ENCODE data around the gene CAPN12. TPM values are rescaled to one million over a fixed set of nuclear protein-coding genes. Genes with fewer than 3 reads are reported as not detected.

The CAPN12 gene
- polyA plus RNA-seq, 1 experiment: 0.75 TPM

- H3K36me3 ChIP-seq (ENCODE audit: control insufficient read depth, insufficient read depth, low read length): peaks cover 5% of the 10 kb centered on the region
- DNase-seq (ENCODE audit: low read depth): no peak
- CTCF ChIA-PET: interaction anchor here (0.8 to 1.9 kb wide), 6 partner anchors 8 to 56 kb away, joined by 3 to 7 read pairs (median 4); no protein-coding TSS in a partner anchor
- no peak for TF ChIP-seq CTCF (IDR thresholded peaks at IDR 0.05; ENCODE audit: insufficient read depth, low read depth, low read length)
- H3K27me3 ChIP-seq (ENCODE audit: control insufficient read depth, insufficient read depth, low read length): no peaks in the 10 kb centered on the region
- no peak overlapping the region for H3K4me3 ChIP-seq (ENCODE audit: low read depth, low read length)
- POLR2A ChIA-PET: interaction anchor here (0.5 to 0.6 kb wide), 2 partner anchors 11 to 23 kb away, joined by 5 to 17 read pairs; no protein-coding TSS in a partner anchor
These were observed 53.4 kb downstream of the CAPN12 start for GRCh38 chr19:38690832-38691231.

- CTCF ChIA-PET: interaction anchor here (1.2 to 1.9 kb wide), 3 partner anchors 8 to 55 kb away, joined by 4 to 7 read pairs (median 4); no protein-coding TSS in a partner anchor
- DNase-seq (ENCODE audit: low read depth): no peak
- Histone ChIP-seq H3K27me3 (ENCODE audit: control insufficient read depth, insufficient read depth, low read length) (no peaks in the 10 kb centered on the region), H3K4me3 (ENCODE audit: low read depth, low read length) (no peak overlapping the region), H3K36me3 (ENCODE audit: control insufficient read depth, insufficient read depth, low read length) (peaks cover 8% of the 10 kb centered on the region)
- POLR2A ChIA-PET: interaction anchor here (0.5 kb wide), 1 partner anchor 10 kb away, joined by 5 read pairs; no protein-coding TSS in a partner anchor
- TF ChIP-seq CTCF (IDR thresholded peaks at IDR 0.05; ENCODE audit: insufficient read depth, low read depth, low read length): no peak
These were observed 54.1 kb downstream of the CAPN12 start for GRCh38 chr19:38690146-38690545.

- no peak for DNase-seq (ENCODE audit: low read depth)
- H3K27me3 ChIP-seq (ENCODE audit: control insufficient read depth, insufficient read depth, low read length): no peaks in the 10 kb centered on the region
- ChIA-PET POLR2A (no interaction called here), CTCF (interaction anchor here (0.6 kb wide), 1 partner anchor 54 kb away, joined by 3 read pairs; no protein-coding TSS in a partner anchor)
- peaks cover 8% of the 10 kb centered on the region for H3K36me3 ChIP-seq (ENCODE audit: control insufficient read depth, insufficient read depth, low read length)
- H3K4me3 ChIP-seq (ENCODE audit: low read depth, low read length): no peak overlapping the region
- TF ChIP-seq CTCF (IDR thresholded peaks at IDR 0.05; ENCODE audit: insufficient read depth, low read depth, low read length): no peak
These were observed 56.4 kb downstream of the CAPN12 start for GRCh38 chr19:38687837-38688378.

GRCh38 chr19:38686530-38686888 is 57.8 kb downstream of the CAPN12 start:
- Histone ChIP-seq H3K36me3 (ENCODE audit: control insufficient read depth, insufficient read depth, low read length) (peaks cover 8% of the 10 kb centered on the region), H3K4me3 (ENCODE audit: low read depth, low read length) (no peak overlapping the region), H3K27me3 (ENCODE audit: control insufficient read depth, insufficient read depth, low read length) (no peaks in the 10 kb centered on the region)
- TF ChIP-seq CTCF (IDR thresholded peaks at IDR 0.05; ENCODE audit: insufficient read depth, low read depth, low read length): no peak
- no peak for DNase-seq (ENCODE audit: low read depth)
- CTCF ChIA-PET: interaction anchor here (1.0 to 1.2 kb wide), 3 partner anchors 16 to 28 kb away, joined by 3 to 5 read pairs (median 3); no protein-coding TSS in a partner anchor
- POLR2A ChIA-PET: no interaction called here

- ChIA-PET POLR2A (no interaction called here), CTCF (interaction anchor here (1.0 to 1.2 kb wide), 4 partner anchors 15 to 32 kb away, joined by 3 to 5 read pairs (median 3); no protein-coding TSS in a partner anchor)
- no peak overlapping the region for H3K4me3 ChIP-seq (ENCODE audit: low read depth, low read length)
- H3K36me3 ChIP-seq (ENCODE audit: control insufficient read depth, insufficient read depth, low read length): peaks cover 8% of the 10 kb centered on the region
- DNase-seq (ENCODE audit: low read depth): no peak
- H3K27me3 ChIP-seq (ENCODE audit: control insufficient read depth, insufficient read depth, low read length): no peaks in the 10 kb centered on the region
- peak; percentile 46; the same call in 1 of the 2 replicates for TF ChIP-seq CTCF (IDR thresholded peaks at IDR 0.05; ENCODE audit: insufficient read depth, low read depth, low read length)
These were observed 58.4 kb downstream of the CAPN12 start for GRCh38 chr19:38685666-38686529.
